COLO668 (cell line): Measurements from ENCODE around the gene AP1M2.
"Not testable (repeated sequence)": the region's sequence is repeated elsewhere in the genome, so short reads cannot be mapped to it uniquely, and the experiment has no call there.

Source experiments
- DNase-seq: peaks from one replicate; lab custom pipeline; 2025; ENCODE audit not compliant: unreplicated experiment; lab: John Stamatoyannopoulos, UW

AP1M2 gene

DNA sequence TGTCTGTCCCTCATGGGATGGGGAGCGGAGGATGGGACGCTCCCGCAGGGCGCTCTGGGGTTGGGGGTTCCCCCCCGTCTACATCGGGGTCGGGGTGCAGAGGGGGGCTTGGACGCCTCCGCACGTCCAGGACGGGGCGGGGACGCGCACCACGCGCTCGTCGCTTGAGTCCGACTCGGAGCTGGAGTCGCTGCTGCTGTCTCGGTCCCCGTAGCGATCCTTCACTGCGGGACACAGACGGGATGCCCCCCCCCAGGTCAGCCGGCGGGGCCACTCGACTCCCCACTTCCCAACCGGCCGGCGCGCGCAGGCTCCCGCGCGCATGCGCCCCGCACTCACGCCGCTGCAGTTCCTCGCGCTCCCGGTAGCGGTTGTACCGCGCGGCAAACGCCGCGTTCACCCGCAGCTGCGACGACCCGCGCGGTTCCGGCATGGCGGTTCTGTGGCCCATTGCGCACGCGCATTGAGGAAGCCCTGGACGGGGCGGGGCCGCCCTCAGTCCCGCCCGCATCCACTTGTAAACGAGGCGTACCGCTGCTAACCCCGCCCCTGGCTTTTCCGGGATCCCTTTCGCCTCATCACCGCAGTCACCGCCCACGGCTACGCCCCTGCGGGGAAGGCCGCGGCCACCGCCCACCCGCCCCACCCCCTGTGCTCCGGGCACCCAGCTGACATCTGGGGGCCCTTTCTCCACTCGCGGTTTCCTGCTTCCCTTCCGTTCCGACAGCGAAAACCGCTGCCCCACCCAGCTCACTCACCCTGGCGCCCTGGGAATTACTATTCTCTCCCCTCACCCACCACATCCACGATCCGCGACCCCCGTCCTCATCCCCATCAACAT, 21.3 kb downstream of the AP1M2 start, which contains the start of gene KRI1:
KRI1 (minus strand) TSS at position 444 of the 841 bp plus-strand sequence; CDS start at position 433, 11 bp downstream.
- DNase-seq: peak; percentile 98

DNA sequence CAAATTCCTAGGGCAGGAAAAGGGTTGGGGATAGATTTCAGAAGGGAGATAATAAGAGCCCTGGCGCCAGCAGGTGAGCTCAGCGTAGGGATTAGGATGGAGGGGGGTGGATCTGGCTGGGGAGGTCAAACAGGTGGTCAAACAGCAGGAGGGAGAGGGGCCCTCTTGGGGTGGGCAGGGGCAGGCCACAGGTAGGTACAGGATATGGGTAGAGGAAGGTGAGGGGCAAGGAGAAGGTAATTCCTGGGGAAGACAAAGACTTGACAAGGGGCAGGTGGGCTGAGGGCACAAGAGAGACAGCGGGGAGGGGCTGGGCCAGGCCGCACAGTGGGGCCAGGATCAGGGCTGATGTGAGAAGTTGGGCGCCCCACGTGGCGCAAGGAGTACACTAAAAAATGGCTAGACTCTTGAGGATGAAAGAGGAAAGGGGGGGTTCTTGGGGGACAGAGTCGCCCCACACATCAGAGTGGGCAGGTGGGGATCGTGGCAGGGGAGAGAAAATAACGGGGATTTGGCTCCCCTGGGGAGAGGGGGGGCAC, 22.0 kb downstream of the AP1M2 start:
- DNase-seq: peak; percentile 65

DNA sequence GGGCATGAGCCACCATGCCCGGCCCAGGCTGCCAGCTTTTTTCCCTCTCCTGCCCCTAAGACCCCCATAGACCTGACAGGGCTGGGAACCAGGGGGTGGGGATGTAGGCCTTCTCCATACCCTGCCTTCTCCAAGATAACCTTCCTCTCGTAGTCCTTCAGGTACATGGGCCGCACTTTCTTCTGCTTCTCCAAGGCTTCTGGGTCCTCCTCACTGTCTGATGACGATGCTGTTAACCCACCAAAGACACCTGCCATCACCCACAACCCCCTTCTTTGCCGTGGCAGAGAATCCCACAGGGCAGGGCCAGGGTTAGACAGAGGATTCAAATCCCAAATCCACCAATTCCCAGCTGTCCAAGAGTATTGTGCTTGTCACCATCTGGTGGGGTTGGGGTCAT, 24.5 kb downstream of the AP1M2 start:
- DNase-seq: no peak

DNA sequence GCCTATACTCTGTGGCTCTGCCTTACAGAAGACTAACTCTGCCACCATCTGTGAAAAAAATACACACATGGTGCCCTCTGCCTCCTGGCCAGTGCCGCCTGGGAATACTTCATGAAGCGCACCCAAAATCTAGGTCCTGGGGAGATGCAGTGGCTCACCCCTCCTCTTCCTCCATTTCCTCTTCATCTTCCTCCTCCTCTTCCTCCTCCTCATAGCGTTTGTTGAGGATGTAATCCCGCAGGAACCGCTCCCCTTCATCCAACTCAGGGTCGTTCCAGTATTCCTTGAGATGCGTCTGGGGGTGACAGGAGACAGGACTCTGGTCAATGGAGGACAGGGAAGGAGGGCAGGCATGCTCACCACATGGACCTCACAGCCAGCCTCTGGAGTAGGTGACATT, 27.0 kb downstream of the AP1M2 start:
- DNase-seq: no peak

DNA sequence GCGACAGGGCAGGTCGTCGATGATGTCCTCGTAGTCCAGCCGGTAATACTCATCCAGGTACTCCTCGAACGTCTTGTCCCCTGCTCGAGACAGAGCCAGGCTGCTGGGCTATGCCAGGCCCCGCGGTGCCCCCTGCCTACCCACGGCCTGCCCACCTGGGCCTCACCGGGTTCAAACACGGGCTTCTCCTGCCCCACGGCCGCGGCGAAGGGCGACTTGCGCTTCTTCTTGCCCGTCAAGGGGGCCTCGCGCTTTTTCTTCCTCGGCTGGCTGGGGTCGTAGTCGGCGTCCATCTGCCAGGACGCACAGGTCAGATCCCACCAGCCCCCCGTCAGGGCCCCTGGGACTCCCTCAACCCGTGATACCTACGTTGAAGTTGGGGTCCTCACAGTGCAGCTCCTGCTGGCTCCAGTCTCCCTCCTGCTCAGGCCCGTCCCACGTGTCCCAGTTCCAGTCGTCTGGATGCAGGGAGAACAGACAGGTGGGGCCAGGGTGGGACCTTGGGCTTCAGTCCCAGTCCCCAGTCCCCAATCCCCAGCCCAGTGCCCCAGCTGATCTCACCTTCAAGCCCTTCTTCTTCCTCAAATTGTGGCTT, 29.4 kb downstream of the AP1M2 start:
- no peak for DNase-seq

DNA sequence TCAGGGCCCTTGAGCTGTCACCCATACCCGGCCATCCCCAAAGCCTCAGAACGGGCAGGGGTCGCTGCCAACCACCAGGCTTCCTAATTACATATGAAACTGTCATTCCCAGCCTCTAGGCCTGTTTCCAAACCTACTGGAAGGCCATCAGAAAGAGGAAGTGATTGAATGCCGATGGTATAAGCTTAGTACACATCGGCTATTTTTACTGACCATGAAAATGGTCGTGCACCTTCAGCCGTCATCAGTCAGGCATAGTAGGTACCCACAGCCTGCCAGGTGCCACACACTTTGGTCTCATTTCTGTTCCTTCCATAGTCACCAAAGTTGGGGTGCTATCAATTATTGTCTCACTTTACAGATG, 31.5 kb downstream of the AP1M2 start:
- DNase-seq: no peak

DNA sequence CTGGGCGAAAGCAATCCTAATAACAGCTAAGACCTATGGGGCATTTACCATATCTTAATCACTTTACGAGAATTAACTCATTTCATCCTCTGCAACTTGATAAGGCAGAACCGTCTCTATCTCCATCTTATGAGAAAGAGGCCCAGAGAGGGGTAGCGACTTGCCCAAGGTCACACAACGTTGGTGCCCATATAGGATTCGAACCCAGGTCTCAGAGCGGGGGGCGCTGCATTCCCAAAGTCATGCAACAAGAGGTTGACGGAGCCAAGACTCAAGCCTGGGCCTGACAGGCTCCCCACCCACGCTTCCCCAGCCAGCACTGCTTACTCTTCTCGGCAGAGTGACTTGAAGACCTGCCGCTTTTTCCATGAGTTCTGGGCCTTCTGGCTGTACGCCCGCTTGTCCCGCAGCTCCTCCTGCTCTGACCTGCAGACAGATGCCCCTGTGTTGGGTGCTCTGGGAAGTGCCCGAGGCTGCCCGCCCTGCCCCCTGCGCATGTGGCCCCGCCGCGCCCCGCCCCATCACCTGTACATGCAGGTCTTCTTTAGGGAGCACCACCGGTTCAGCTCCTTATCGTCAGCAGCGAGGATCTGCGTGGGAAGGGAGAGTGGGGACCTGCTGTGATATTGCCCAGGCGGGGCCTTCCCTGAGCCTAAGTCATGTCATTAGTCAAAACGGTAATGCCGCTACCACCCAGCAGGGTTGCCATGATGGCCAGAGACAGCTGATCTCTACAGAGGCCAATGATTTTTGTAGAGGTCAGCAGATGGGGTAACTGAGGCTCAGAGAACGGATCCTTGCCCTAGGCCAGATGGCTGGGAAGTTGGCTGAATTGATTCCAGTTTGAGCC, 32.1 kb downstream of the AP1M2 start:
- no peak for DNase-seq

DNA sequence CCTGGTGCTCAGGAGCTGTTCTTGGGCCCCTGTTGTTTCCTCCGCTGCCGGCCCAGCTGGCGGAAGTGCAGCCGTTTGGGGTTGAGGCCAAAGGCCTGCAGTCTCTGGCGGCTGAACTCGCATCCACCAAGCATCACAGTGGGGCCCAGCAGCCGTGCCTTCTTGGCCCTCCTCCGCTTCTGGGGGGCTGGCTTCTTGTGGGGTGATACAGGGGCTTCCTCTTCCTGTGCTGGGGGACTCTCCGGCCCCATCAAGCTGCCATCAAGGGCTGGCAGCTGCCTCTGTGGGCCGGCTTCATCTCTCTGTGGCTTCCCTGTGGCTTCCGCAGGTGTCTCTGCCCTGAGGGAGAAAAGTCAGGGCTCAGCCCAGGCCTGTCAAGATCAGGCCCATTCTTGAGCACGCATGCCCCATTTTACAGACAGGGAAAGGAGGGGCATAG, 33.1 kb downstream of the AP1M2 start:
- no peak for DNase-seq

DNA sequence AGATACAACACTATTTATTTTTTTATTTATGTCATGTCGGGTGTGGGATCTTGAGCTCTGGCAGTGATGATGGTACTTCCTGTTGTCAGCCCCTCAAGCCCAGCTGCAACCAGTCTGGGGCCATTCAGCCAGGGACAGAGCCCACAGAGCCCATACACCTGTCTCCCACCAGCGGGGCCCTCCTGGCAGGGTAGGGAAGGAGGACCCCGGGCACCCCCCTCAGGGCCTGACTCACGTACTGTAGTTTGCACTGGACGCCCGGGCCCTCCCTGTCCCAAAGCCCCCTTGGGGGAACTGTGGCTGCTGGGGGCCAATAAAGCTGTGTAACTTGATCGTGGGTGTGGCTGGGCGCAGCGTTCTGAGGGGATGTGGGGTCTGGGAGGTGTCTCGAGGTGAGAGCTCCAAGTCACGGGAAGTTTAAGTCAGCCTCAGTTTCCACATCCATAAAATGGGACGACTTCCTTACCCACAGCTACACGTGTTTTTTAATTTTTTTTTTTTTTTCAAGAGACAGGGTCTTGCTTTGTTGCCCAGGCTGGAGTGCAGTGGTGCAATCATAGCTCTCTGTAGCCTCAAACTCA, 33.9 kb downstream of the AP1M2 start:
- no peak for DNase-seq

DNA sequence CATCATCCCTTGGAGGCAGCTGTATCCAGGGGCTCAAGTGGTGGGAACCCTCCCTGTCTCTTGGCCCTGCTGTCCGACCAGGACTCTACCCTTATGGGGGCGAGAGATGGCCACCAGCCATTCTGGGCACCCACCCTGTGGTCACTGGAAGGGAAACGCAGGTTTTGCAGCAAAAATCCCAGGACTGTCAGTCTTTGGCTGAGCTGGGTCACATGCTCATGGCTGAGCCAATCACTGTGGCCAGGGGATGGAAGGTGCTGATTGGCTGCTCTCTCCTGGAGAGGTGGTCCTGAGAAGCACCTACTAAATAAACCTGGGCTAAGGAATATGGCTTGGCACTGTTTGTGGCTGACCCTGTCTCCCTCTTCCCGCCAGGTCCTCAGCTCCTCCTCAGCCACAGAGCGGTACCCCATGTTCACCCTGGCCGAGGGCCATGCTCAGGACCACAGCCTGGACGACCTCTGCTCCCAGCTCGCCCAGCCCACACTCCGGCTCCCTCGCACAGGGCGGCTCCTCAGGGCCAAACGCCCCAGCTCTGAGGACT, 34.5 kb downstream of the AP1M2 start:
- no peak for DNase-seq

DNA sequence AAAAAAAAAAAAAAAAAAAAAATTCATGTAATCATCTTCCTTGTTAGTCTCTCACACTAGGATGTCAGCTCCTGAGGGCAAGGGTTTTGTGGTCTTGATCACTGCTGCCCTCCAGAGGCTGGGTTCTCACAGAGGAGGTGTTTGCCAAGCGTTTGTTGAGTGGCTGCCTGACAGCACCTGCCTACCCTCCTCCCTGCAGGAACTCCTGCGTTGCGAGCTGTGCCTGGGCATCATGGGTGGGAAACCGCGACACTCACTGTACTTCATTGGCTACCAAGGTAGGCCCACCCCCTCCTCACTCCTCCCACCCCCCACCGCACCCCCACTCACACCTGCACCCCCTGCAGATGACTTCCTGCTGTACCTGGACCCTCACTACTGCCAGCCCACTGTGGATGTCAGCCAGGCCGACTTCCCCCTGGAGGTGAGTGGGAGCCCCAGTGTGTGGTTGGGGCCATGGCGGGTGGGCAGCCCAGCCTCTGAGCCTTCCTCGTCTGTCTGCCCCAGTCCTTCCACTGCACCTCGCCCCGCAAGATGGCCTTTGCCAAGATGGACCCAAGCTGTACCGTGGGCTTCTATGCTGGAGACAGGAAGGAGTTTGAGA, 35.3 kb downstream of the AP1M2 start:
- peak; percentile 35 for DNase-seq

DNA sequence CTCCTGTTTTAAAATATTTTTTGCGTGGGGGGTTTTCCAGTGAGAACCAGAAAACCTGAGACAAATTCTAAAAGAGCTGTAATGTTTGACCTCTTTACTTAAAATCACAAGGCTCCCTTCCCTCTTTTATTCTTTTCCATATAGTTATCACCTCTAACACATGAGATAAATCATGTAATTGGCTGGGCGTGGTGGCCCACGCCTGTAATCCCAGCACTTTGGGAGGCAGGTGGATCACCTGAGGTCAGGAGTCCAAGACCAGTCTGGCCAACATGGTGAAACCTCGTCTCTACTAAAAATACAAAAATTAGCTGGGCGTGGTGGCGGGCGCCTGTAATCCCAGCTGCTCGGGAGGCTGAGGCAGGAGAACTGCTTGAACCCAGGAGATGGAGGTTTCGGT, 36.1 kb downstream of the AP1M2 start:
- DNase-seq: not testable (repeated sequence)

DNA sequence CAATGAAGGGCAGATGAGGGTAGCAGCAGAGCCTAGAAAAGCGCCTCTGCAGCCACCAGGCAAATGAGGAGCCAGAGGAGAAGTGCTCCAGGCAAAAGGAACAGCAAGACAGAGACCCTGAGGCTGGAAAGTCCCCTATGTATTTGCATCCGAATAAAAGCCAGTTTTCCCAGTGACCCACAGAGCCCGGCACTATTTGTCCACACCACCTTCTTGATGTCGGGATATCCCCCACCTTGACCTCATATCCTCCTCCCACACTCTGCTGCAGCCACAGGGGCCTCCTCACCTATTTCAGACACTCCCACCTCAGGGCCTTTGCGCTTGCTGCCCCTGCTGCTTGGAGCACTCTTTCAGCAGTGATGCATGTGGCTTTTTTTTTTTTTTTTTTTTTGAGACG, 36.8 kb downstream of the AP1M2 start:
- DNase-seq: no peak

DNA sequence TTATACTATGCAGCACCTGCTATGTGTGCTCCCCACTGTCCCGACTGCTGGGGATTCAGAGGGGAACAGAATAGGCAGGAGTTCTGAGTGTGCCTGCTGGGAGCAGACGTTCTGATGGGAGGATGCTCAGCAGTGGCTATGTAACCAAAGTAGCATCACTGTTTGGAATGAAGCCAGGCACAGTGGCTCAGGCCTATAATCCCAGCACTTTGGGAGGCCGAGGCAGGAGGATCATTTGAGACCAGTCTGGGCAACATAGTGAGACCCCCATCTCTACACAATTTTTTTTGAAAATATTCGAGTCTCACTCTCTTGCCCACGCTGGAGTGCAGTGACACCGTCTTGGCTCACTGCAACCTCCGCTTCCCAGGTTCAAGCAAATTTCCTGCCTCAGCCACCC, 37.4 kb downstream of the AP1M2 start:
- DNase-seq: no peak

DNA sequence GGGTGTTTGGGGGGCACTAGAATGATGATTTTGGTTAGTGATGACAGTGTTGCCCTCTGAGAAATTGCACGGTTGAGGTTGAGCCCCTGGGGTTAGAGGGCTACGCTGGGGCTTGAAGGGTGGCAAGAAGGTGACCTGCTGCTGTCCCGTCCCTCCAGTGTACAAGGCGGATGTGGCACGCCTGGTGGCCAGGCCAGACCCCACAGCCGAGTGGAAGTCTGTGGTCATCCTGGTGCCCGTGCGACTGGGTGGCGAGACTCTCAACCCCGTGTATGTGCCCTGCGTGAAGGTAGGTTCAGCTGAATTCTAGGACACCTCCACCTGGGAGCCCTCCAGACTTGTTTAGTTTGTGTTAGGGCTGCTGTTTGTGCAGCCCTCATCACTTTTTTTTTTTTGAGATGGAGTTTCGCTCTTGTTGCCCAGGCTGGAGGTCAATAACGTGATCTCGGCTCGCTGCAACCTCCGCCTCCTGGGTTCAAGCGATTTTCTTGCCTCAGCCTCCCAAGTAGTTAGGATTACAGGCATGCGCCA, 38.3 kb downstream of the AP1M2 start:
- no peak for DNase-seq

DNA sequence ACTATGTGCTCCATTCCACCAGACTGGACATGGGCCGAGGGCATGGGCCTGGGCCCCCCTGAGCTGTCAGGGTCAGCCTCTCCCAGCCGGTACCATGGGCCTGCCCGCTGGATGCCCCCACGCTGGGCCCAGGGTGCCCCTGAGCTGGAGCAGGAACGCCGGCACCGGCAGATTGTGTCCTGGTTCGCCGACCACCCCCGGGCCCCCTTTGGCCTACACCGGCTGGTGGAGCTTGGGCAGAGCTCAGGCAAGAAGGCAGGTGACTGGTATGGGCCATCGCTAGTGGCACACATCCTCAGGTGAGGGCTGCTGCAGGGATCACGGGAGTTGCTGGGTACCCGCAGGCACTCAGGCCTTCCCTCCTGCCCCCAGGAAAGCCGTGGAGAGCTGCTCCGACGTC, 40.3 kb downstream of the AP1M2 start:
- no peak for DNase-seq

DNA sequence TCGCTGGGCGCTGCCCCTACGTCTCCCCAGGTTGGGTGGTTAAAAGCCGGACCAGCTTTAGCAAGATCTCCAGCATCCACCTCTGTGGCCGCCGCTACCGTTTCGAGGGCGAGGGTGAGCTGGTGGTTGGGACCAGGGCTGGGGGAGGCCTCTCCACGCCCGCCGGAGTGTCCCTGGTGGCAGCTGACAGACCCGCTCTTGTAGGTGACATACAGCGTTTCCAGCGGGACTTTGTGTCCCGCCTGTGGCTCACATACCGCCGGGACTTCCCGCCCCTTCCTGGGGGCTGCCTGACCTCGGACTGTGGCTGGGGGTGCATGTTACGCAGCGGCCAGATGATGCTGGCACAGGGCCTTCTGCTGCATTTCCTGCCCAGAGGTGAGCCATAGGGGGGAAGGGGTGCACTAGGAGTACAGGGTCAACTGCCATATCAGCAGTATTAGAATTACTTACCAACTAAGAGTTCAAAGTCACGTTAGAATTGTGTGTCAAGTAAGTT, 42.3 kb downstream of the AP1M2 start:
- no peak for DNase-seq

DNA sequence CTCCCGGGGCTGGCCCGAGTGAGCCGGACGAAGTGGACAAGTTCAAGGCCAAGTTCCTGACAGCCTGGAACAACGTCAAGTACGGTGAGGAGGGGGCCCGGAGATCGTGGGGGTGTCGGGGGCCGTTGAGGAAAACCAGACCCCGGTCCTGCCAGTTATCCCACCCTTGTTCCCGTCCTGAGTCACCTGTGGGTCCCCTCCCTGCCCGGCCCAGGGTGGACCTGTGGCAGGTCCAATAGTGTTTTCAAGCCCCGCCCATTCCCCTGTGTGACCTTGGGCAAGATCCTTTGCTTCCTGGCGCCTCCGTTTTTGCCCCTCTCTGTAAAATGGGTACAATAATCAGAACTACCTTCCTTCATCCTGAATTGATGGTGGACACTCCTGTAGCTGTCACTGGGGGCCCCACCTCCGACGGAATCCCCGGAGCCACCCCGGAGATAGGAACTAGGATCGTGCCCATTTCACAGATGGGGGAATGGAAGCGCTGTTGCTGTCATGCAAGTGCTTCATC, 42.8 kb downstream of the AP1M2 start:
- peak; percentile 37 for DNase-seq

DNA sequence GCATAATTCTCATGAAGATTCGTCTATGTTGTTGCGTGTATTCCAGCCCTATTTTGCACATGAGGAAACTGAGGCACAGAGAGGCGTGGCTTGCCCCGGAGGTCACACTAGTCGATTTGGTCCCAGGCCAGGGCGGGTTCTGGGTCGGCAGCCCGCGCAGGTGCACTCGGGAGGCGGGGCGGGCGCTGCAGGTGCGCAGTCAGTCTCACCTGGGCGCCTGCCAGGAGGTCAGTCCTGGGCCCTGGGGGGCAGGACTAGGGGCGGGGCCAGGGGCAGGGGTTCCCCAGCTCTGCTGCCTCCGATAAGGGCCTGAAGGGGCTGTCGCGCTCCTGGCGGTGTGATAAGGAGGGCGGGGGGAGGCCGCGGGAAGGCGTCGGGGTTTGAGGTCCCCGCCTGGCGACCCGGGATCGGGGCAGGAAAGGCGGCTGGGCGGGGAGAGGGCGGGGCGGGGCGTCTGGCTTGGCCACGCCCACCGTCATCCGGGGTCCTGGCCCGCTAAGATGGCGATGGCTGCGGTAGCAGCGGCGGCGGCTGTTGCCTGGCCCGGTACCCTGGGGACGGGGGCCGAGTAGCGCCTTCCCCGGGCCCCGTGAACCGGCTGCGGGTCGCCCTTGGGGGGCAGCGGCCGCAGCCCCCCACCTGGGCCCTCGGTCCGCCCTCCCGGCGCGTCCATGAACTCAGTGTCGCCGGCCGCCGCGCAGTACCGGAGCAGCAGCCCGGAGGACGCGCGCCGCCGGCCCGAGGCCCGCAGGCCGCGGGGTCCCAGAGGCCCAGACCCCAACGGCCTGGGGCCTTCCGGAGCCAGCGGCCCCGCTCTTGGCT, 43.5 kb downstream of the AP1M2 start, which contains the start of gene ATG4D:
ATG4D (plus strand) TSS at position 485 of the 822 bp plus-strand sequence; CDS start at position 672, 187 bp downstream.
- DNase-seq: peak; percentile 94
